ENCODE results near the gene MCM9.

DNA sequence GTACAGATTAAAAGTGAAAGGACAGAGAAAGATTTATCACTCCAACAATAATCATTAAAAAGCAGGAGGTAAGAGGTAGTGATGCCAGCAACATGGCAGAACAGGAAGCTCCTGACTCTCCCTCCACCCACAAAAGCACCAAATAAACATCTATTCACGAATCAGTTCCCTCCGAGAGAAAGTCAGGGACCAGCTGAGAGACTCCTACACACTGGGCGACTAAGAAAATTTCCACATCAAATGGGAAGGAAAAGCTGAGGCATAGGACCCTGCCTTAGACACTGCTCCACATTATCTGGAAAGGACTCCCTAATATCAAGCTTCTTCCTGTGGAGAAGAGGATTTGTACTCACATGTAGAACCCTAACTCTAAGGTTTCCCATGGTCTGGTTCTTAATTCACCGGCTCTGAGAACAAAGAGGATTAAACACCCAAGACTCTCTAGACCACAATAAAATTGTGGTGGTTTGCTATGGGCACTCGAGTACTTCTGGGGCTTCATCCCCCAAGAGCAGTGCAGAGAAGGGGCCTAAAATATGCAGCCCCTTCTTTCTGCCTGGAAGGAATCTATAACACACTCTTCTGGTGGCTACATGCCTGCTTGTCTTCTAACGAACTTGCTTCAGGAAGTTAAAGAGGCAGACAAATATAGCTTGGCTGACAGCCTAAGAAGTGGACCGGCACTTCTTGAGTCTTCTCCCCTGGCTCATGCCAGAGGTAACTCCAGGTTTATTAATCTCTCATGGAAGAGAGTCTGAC lies 70.4 kb downstream of the MCM9 start:
- TF ChIP-seq POLR2AphosphoS5 (IDR thresholded peaks at IDR 0.05; ENCODE audit: low read depth, low read length): no peak
- no peak for TF ChIP-seq FOXP2 (optimal IDR thresholded peaks at IDR 0.05; ENCODE audit: borderline replicate concordance, extremely low read depth, extremely low read length, insufficient read depth)
- TF ChIP-seq TAF1 (IDR thresholded peaks at IDR 0.05; ENCODE audit: borderline replicate concordance, insufficient read depth, low read length): no peak
- no peak for TF ChIP-seq SIN3A (IDR thresholded peaks at IDR 0.05; ENCODE audit: borderline replicate concordance, insufficient read depth, low read length)
- TF ChIP-seq, protein P1, sequence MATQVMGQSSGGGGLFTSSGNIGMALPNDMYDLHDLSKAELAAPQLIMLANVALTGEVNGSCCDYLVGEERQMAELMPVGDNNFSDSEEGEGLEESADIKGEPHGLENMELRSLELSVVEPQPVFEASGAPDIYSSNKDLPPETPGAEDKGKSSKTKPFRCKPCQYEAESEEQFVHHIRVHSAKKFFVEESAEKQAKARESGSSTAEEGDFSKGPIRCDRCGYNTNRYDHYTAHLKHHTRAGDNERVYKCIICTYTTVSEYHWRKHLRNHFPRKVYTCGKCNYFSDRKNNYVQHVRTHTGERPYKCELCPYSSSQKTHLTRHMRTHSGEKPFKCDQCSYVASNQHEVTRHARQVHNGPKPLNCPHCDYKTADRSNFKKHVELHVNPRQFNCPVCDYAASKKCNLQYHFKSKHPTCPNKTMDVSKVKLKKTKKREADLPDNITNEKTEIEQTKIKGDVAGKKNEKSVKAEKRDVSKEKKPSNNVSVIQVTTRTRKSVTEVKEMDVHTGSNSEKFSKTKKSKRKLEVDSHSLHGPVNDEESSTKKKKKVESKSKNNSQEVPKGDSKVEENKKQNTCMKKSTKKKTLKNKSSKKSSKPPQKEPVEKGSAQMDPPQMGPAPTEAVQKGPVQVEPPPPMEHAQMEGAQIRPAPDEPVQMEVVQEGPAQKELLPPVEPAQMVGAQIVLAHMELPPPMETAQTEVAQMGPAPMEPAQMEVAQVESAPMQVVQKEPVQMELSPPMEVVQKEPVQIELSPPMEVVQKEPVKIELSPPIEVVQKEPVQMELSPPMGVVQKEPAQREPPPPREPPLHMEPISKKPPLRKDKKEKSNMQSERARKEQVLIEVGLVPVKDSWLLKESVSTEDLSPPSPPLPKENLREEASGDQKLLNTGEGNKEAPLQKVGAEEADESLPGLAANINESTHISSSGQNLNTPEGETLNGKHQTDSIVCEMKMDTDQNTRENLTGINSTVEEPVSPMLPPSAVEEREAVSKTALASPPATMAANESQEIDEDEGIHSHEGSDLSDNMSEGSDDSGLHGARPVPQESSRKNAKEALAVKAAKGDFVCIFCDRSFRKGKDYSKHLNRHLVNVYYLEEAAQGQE (IDR thresholded peaks at IDR 0.05; ENCODE audit: insufficient read depth in 1 of 2, low read depth in 2 of 2, low read length in 2 of 2): no peak
